Neural progenitor cell (in vitro differentiated cells): ENCODE measurements around the gene CYSLTR2. TPM values are rescaled to one million over a fixed set of nuclear protein-coding genes. Genes with fewer than 3 reads are reported as not detected.

Source experiments
- DNase-seq: peaks from one replicate; pipeline ENCODE4 v3.0.0-alpha.2; 2016; ENCODE audit warnings: low spot score
- H2AFZ ChIP-seq: fragments of 200-600 bp; sonication (generic); replicated peaks from 2 replicates; pipeline ENCODE4 v1.6.1; 2016; ENCODE audit warnings: antibody characterized with exemption
- H3F3A ChIP-seq: fragments of 200-600 bp; sonication (generic); 2 replicates; pipeline ENCODE4 v1.6.1; 2016; ENCODE audit warnings: antibody characterized with exemption, low read depth
- H3K27ac ChIP-seq: fragments of 200-600 bp; sonication (generic); 2 replicates; pipeline ENCODE4 v1.5.1; 2016; ENCODE audit warnings: mild to moderate bottlenecking
- H3K27me3 ChIP-seq: fragments of 200-600 bp; sonication (generic); 2 replicates; pipeline ENCODE4 v1.6.1; 2016; ENCODE audit warnings: mild to moderate bottlenecking, moderate library complexity
- H3K36me3 ChIP-seq: fragments of 200-600 bp; sonication (generic); 2 replicates; pipeline ENCODE4 v1.5.1; 2016
- H3K4me1 ChIP-seq: fragments of 200-600 bp; sonication (generic); 2 replicates; pipeline ENCODE4 v1.6.1; 2016; ENCODE audit warnings: mixed run types
- H3K4me2 ChIP-seq: fragments of 200-600 bp; sonication (generic); 2 replicates; pipeline ENCODE4 v1.6.1; 2016
- H3K4me3 ChIP-seq: fragments of 200-600 bp; sonication (generic); 2 replicates; pipeline ENCODE4 v1.5.1; 2016
- H3K79me2 ChIP-seq: fragments of 200-600 bp; sonication (generic); 2 replicates; pipeline ENCODE4 v1.6.1; 2016; ENCODE audit warnings: low read depth
- H3K9ac ChIP-seq: fragments of 200-600 bp; sonication (generic); 2 replicates; pipeline ENCODE4 v1.6.1; 2016
- H3K9me3 ChIP-seq: fragments of 200-600 bp; sonication (generic); 2 replicates; pipeline ENCODE4 v1.5.1; 2016; ENCODE audit warnings: low read depth
- H4K20me1 ChIP-seq: fragments of 200-600 bp; sonication (generic); 2 replicates; pipeline ENCODE4 v1.6.1; 2016; ENCODE audit warnings: low read depth
- H3K27ac Mint-ChIP-seq: 3 replicates; pipeline ENCODE4 v1.8.0; 2021; ENCODE audit warnings: mixed read lengths
- H3K27me3 Mint-ChIP-seq: 2 replicates; pipeline ENCODE4 v1.8.0; 2022; ENCODE audit warnings: low read depth, mild to moderate bottlenecking, inconsistent platforms, moderate library complexity, mixed read lengths; ENCODE audit not compliant: insufficient read depth
- H3K36me3 Mint-ChIP-seq: 3 replicates; pipeline ENCODE4 v1.8.0; 2021; ENCODE audit warnings: mixed read lengths
- H3K4me1 Mint-ChIP-seq: 3 replicates; pipeline ENCODE4 v1.8.0; 2021; ENCODE audit warnings: mixed read lengths
- H3K4me3 Mint-ChIP-seq: 3 replicates; pipeline ENCODE4 v1.8.0; 2021; ENCODE audit warnings: mild to moderate bottlenecking, moderate library complexity, mixed read lengths
- H3K9me3 Mint-ChIP-seq: 3 replicates; pipeline ENCODE4 v1.8.0; 2020; ENCODE audit warnings: mixed read lengths
- EZH2 ChIP-seq: fragments of 200-600 bp; sonication (generic); IDR thresholded peaks from 2 replicates; pipeline ENCODE4 v1.6.1; 2017; ENCODE audit warnings: antibody characterized with exemption, mild to moderate bottlenecking, moderate library complexity
- EZH2phosphoT487 ChIP-seq: fragments of 200-600 bp; sonication (generic); IDR thresholded peaks from 2 replicates; pipeline ENCODE4 v1.6.1; 2017; ENCODE audit warnings: antibody characterized with exemption
- total RNA-seq: library from RNA; depleted of rRNA; stranded (reverse); fragments of >200 nt; gene quantifications from 2 replicates; pipeline ENCODE4 v1.2.3, GENCODE V29; 2015; ENCODE audit warnings: low replicate concordance
- TF ChIP-seq, protein P1 (sequence below): fragments of 200-600 bp; sonication (generic); IDR thresholded peaks from 2 replicates; pipeline ENCODE4 v1.5.1; 2017; ENCODE audit warnings: antibody characterized with exemption, mild to moderate bottlenecking

The CYSLTR2 gene
- total RNA-seq, 1 donor from 2014 or later: not detected

DNA sequence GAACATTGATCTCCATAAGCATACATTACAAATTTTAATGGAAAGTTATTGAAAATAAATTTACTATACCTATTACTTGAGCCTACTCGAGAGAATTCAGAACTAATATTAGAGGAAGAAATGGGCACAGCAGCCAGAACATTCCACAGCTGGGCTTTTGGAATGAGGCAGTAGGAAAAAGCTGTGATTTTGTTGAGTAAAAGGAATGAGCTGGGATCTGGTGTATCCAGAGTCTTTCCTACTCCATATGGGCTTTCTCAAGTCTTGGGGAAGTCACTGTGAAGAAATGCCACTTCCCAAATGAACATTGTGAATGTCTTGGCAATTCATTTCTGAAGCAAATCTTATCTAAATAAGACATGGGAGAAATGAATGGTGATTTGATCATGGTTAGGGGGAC, 93.1 kb downstream of the CYSLTR2 start:
- no peaks in the 10 kb centered on the region for H3K27me3 ChIP-seq
- no peak overlapping the region for H2AFZ ChIP-seq
- H3K4me3 ChIP-seq: no peak overlapping the region
- no peaks in the 10 kb centered on the region for H4K20me1 ChIP-seq
- no peaks in the 10 kb centered on the region for H3K9me3 Mint-ChIP-seq
- no peaks in the 10 kb centered on the region for H3F3A ChIP-seq
- no peak overlapping the region for H3K4me2 ChIP-seq
- H3K9me3 ChIP-seq: no peaks in the 10 kb centered on the region
- no peak for TF ChIP-seq EZH2phosphoT487
- TF ChIP-seq, protein P1, sequence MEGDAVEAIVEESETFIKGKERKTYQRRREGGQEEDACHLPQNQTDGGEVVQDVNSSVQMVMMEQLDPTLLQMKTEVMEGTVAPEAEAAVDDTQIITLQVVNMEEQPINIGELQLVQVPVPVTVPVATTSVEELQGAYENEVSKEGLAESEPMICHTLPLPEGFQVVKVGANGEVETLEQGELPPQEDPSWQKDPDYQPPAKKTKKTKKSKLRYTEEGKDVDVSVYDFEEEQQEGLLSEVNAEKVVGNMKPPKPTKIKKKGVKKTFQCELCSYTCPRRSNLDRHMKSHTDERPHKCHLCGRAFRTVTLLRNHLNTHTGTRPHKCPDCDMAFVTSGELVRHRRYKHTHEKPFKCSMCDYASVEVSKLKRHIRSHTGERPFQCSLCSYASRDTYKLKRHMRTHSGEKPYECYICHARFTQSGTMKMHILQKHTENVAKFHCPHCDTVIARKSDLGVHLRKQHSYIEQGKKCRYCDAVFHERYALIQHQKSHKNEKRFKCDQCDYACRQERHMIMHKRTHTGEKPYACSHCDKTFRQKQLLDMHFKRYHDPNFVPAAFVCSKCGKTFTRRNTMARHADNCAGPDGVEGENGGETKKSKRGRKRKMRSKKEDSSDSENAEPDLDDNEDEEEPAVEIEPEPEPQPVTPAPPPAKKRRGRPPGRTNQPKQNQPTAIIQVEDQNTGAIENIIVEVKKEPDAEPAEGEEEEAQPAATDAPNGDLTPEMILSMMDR: no peak
- TF ChIP-seq EZH2: no peak
- H3K36me3 Mint-ChIP-seq: no peaks in the 10 kb centered on the region
- H3K4me3 Mint-ChIP-seq: no peak overlapping the region
- H3K27ac ChIP-seq: no peak overlapping the region
- no peak for DNase-seq
- H3K9ac ChIP-seq: no peak overlapping the region
- no peaks in the 10 kb centered on the region for H3K4me1 ChIP-seq
- no peaks in the 10 kb centered on the region for H3K36me3 ChIP-seq
- no peaks in the 10 kb centered on the region for H3K27me3 Mint-ChIP-seq
- no peak overlapping the region for H3K27ac Mint-ChIP-seq
- H3K4me1 Mint-ChIP-seq: peaks cover 9% of the 10 kb centered on the region
- no peaks in the 10 kb centered on the region for H3K79me2 ChIP-seq

DNA sequence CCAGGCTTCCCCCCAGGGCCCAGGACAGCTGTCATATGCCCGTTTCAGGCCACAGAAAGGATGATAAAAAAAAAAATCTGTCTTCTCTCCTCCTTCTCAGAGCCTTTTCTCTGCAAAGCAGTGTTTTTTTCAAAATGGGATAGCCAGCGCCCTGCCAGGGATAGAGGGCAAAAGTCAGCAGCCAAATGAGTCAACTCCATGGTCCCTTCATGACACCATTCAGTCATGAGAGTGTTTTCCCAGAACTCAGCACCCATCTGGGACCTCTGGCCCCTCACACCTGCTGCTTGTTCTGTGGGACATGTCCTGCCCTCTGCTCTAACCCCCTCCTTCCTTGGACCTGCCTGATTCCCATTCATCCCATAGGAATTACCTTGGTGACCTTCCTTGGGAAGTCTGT, 95.0 kb downstream of the CYSLTR2 start:
- DNase-seq: no peak
- no peaks in the 10 kb centered on the region for H3K79me2 ChIP-seq
- no peaks in the 10 kb centered on the region for H3F3A ChIP-seq
- no peak overlapping the region for H3K27ac ChIP-seq
- H3K4me2 ChIP-seq: no peak overlapping the region
- Mint-ChIP-seq H3K4me3 (no peak overlapping the region), H3K27ac (no peak overlapping the region), H3K4me1 (peaks cover 9% of the 10 kb centered on the region), H3K36me3 (no peaks in the 10 kb centered on the region), H3K27me3 (no peaks in the 10 kb centered on the region), H3K9me3 (no peaks in the 10 kb centered on the region)
- no peaks in the 10 kb centered on the region for H3K9me3 ChIP-seq
- no peak overlapping the region for H3K9ac ChIP-seq
- no peaks in the 10 kb centered on the region for H3K4me1 ChIP-seq
- no peaks in the 10 kb centered on the region for H4K20me1 ChIP-seq
- H3K27me3 ChIP-seq: no peaks in the 10 kb centered on the region
- no peak overlapping the region for H3K4me3 ChIP-seq
- no peak overlapping the region for H2AFZ ChIP-seq
- H3K36me3 ChIP-seq: no peaks in the 10 kb centered on the region
- TF ChIP-seq, protein P1: no peak

DNA sequence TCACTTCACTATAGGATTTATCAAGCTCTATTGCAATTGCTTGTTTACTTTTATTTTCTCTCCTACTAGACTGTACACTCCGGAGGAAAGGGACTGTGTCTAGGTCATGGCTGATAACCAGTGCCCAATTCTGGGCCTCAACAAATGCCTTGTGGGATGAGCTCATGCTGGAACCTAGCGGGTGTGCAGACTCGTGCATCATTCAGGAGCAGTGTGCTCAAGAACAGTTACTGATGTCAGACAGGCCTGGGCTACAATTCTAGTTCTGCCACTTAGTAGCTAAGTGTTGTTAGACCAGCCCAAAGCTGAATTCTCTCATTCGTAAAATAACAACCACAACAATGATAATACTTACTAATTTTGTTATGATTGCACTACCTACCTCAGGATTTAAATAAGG, 95.4 kb downstream of the CYSLTR2 start:
- DNase-seq: no peak
- H3K36me3 ChIP-seq: no peaks in the 10 kb centered on the region
- no peaks in the 10 kb centered on the region for H3K9me3 Mint-ChIP-seq
- H4K20me1 ChIP-seq: no peaks in the 10 kb centered on the region
- H3K4me1 Mint-ChIP-seq: peaks cover 9% of the 10 kb centered on the region
- no peaks in the 10 kb centered on the region for H3K9me3 ChIP-seq
- no peaks in the 10 kb centered on the region for H3K4me1 ChIP-seq
- H3F3A ChIP-seq: no peaks in the 10 kb centered on the region
- no peak overlapping the region for H3K4me2 ChIP-seq
- H3K27me3 ChIP-seq: no peaks in the 10 kb centered on the region
- no peak for TF ChIP-seq EZH2phosphoT487
- TF ChIP-seq, protein P1: no peak
- TF ChIP-seq EZH2: no peak
- no peak overlapping the region for H3K9ac ChIP-seq
- no peaks in the 10 kb centered on the region for H3K79me2 ChIP-seq
- H3K4me3 Mint-ChIP-seq: no peak overlapping the region
- no peak overlapping the region for H3K27ac ChIP-seq
- no peak overlapping the region for H3K27ac Mint-ChIP-seq
- no peak overlapping the region for H3K4me3 ChIP-seq
- no peak overlapping the region for H2AFZ ChIP-seq
- no peaks in the 10 kb centered on the region for H3K27me3 Mint-ChIP-seq
- H3K36me3 Mint-ChIP-seq: no peaks in the 10 kb centered on the region
